IMR-90 (cell line): ENCODE data around the gene SCNN1B. TPM values are rescaled to one million over a fixed set of nuclear protein-coding genes. Genes with fewer than 3 reads are reported as not detected.

Source experiments
- ATAC-seq: fragments of 200-7000 bp; cut with Tn5 transposase; 2 replicates; pipeline ENCODE4 v1.9.1; 2020; ENCODE audit warnings: low read depth, mild to moderate bottlenecking, moderate library complexity
- BruUV-seq: library from RNA; stranded (reverse); fragments of 400-500 nt; replicated peaks from 2 replicates; lab custom pipeline; 2021; lab: Mats Ljungman, UMichigan
- CTCF ChIA-PET: fragments of 300-600 bp; formaldehyde crosslinking; extraction: SDS; loops from one replicate; lab custom pipeline; 2021; ENCODE audit warnings: antibody characterized with exemption; lab: Yijun Ruan, JAX
- POLR2A ChIA-PET: fragments of 300-600 bp; sonication (Branson Sonifier 250); formaldehyde crosslinking; loops from one replicate; lab custom pipeline; 2022; ENCODE audit warnings: antibody characterized with exemption; ENCODE audit not compliant: unreplicated experiment; lab: Charles Lee
- DNase-seq: peaks from one replicate; pipeline ENCODE4 v3.0.0; 2013
- H2AFZ ChIP-seq: replicated peaks from 2 replicates; pipeline ENCODE3; 2013; ENCODE audit warnings: low read length, mild to moderate bottlenecking; ENCODE audit not compliant: poor library complexity
- H2AK5ac ChIP-seq: 2 replicates; pipeline ENCODE4 v1.6.1; 2013; ENCODE audit warnings: low read depth, low read length, inconsistent platforms
- H2AK9ac ChIP-seq: replicated peaks from 2 replicates; pipeline ENCODE3; 2013; ENCODE audit warnings: mild to moderate bottlenecking, low read depth, low read length, moderate library complexity; ENCODE audit not compliant: poor library complexity
- H2BK120ac ChIP-seq: 2 replicates; pipeline ENCODE4 v1.6.1; 2013; ENCODE audit warnings: low read depth, low read length, inconsistent platforms
- H2BK15ac ChIP-seq: 3 replicates; pipeline ENCODE4 v1.6.1; 2013; ENCODE audit warnings: low read depth, low read length, inconsistent platforms
- H2BK20ac ChIP-seq: 2 replicates; pipeline ENCODE4 v1.6.1; 2013; ENCODE audit warnings: low read depth, mild to moderate bottlenecking, inconsistent platforms, low read length, moderate library complexity
- H2BK5ac ChIP-seq: 2 replicates; pipeline ENCODE4 v1.6.1; 2013; ENCODE audit warnings: mild to moderate bottlenecking, low read depth, low read length, inconsistent platforms; ENCODE audit not compliant: poor library complexity, severe bottlenecking
- H3K14ac ChIP-seq: replicated peaks from 2 replicates; pipeline ENCODE4 v1.6.1; 2013; ENCODE audit warnings: low read depth, low read length, inconsistent platforms
- H3K18ac ChIP-seq: 2 replicates; pipeline ENCODE4 v1.6.1; 2013; ENCODE audit warnings: low read depth, low read length, control low read depth
- H3K23ac ChIP-seq: 2 replicates; pipeline ENCODE4 v1.6.1; 2013; ENCODE audit warnings: low read depth, low read length, inconsistent platforms
- H3K27ac ChIP-seq: 2 replicates; pipeline ENCODE4 v1.5.1; 2013; ENCODE audit warnings: mild to moderate bottlenecking, control low read depth, low read length; ENCODE audit not compliant: insufficient read depth
- H3K27me3 ChIP-seq: 2 replicates; pipeline ENCODE4 v1.6.1; 2013; ENCODE audit warnings: low read length; ENCODE audit not compliant: control insufficient read depth, insufficient read depth
- H3K36me3 ChIP-seq: 2 replicates; pipeline ENCODE4 v1.6.1; 2013; ENCODE audit warnings: low read length, mixed read lengths; ENCODE audit not compliant: control insufficient read depth, insufficient read depth
- H3K4ac ChIP-seq: 2 replicates; pipeline ENCODE4 v1.6.1; 2013; ENCODE audit warnings: low read depth, low read length, inconsistent platforms
- H3K4me1 ChIP-seq: 2 replicates; pipeline ENCODE4 v1.6.1; 2013; ENCODE audit warnings: low read length, mixed read lengths; ENCODE audit not compliant: control insufficient read depth, insufficient read depth
- H3K4me2 ChIP-seq: 2 replicates; pipeline ENCODE4 v1.6.1; 2013; ENCODE audit warnings: low read depth, mild to moderate bottlenecking, control low read depth, low read length, moderate library complexity
- H3K4me3 ChIP-seq: 2 replicates; pipeline ENCODE4 v1.5.1; 2013; ENCODE audit warnings: low read depth, mild to moderate bottlenecking, control low read depth, low read length, moderate library complexity; ENCODE audit not compliant: insufficient read depth
- H3K56ac ChIP-seq: 2 replicates; pipeline ENCODE4 v1.6.1; 2013; ENCODE audit warnings: low read length, inconsistent platforms; ENCODE audit not compliant: insufficient read depth; ENCODE audit errors: extremely low read depth
- H3K79me1 ChIP-seq, 2 experiments: 2 replicates each; pipeline ENCODE4 v1.6.1; 2013; ENCODE audit warnings: low read length in 2 of 2, inconsistent platforms in 1 of 2, low read depth in 1 of 2
- H3K9ac ChIP-seq: 2 replicates; pipeline ENCODE4 v1.6.1; 2013; ENCODE audit warnings: low read depth, low read length, control low read depth
- H3K9me1 ChIP-seq: 2 replicates; pipeline ENCODE4 v1.6.1; 2013; ENCODE audit warnings: low read length, inconsistent platforms; ENCODE audit not compliant: insufficient read depth
- H3K9me3 ChIP-seq: 2 replicates; pipeline ENCODE4 v1.6.1; 2013; ENCODE audit warnings: low read length; ENCODE audit not compliant: control insufficient read depth, insufficient read depth
- H4K20me1 ChIP-seq: 2 replicates; pipeline ENCODE4 v1.6.1; 2013; ENCODE audit warnings: low read length, inconsistent platforms; ENCODE audit not compliant: insufficient read depth
- H4K5ac ChIP-seq: 2 replicates; pipeline ENCODE4 v1.6.1; 2013; ENCODE audit warnings: mild to moderate bottlenecking, low read depth, low read length, control low read depth
- H4K8ac ChIP-seq, 2 experiments: 2 replicates each; pipeline ENCODE4 v1.6.1; 2013; ENCODE audit warnings: low read depth in 2 of 2, low read length in 2 of 2, control low read depth in 1 of 2, inconsistent platforms in 1 of 2
- H4K91ac ChIP-seq: 2 replicates; pipeline ENCODE4 v1.6.1; 2013; ENCODE audit warnings: low read depth, low read length, inconsistent platforms; ENCODE audit not compliant: insufficient read depth
- CEBPB ChIP-seq: IDR thresholded peaks from 2 replicates; pipeline ENCODE4 v1.6.1; 2012; ENCODE audit warnings: low read depth, low read length, improper control_type of control experiment
- FOS ChIP-seq: fragments of 150-350 bp; IDR thresholded peaks from 2 replicates; pipeline ENCODE4 v1.6.1; 2016; ENCODE audit warnings: low read depth, low read length
- MAFK ChIP-seq: IDR thresholded peaks from 2 replicates; pipeline ENCODE4 v1.6.1; 2012; ENCODE audit warnings: low read depth, low read length, improper control_type of control experiment
- NFE2L2 ChIP-seq: fragments of 150-350 bp; IDR thresholded peaks from 2 replicates; pipeline ENCODE4 v1.6.1; 2016; ENCODE audit warnings: low read depth, mild to moderate bottlenecking, low read length
- POLR2A ChIP-seq: IDR thresholded peaks from 2 replicates; pipeline ENCODE4 v1.6.1; 2012; ENCODE audit warnings: mild to moderate bottlenecking, low read depth, low read length
- RCOR1 ChIP-seq: IDR thresholded peaks from 2 replicates; pipeline ENCODE4 v1.6.1; 2012; ENCODE audit warnings: mild to moderate bottlenecking, low read length, improper control_type of control experiment; ENCODE audit not compliant: insufficient replicate concordance
- RFX5 ChIP-seq: IDR thresholded peaks from 2 replicates; pipeline ENCODE4 v1.8.0; 2012; ENCODE audit warnings: low read depth, mild to moderate bottlenecking, low read length, moderate library complexity
- SMC3 ChIP-seq: fragments of 150-350 bp; IDR thresholded peaks from 2 replicates; pipeline ENCODE4 v1.6.1; 2016; ENCODE audit warnings: low read depth, mild to moderate bottlenecking, antibody characterized with exemption, low read length, moderate library complexity
- WGBS, 2 experiments: methylation state at CpG; one replicate each; pipeline versions ENCODE4 v1.1.5 to v1.1.7; 2013; ENCODE audit warnings: missing lambda C conversion rate in 2 of 2; ENCODE audit not compliant: insufficient read length in 1 of 2; ENCODE audit errors: extremely low coverage in 2 of 2; 5-methylcytosine and 5-hydroxymethylcytosine counted together
- dilution Hi-C: fragments of 300-500 bp; cut with HindIII; formaldehyde crosslinking; loops from one replicate; pipeline ENCODE4 v1.14.3; 2018; ENCODE audit warnings: low sequenced_read_pairs; ENCODE audit not compliant: unreplicated experiment
- in situ Hi-C: fragments of 300-500 bp; cut with MboI; formaldehyde crosslinking; loops from 3 replicates; pipeline ENCODE4 v1.14.3; 2019; ENCODE audit warnings: low sequenced_read_pairs, inconsistent platforms, mixed read lengths
- intact Hi-C: fragments of 100-400 bp; cut with micrococcal nuclease; formaldehyde crosslinking; loops from 2 replicates; pipeline ENCODE4 v1.10.0; 2022
- polyA plus RNA-seq, 3 experiments: library from polyadenylated mRNA; depleted of rRNA; stranded (reverse); fragments of >200 nt; gene quantifications; 2 replicates each; pipeline ENCODE4 v1.2.3, GENCODE V29; 2012; ENCODE audit warnings: low replicate concordance in 1 of 3
- total RNA-seq: library from RNA; depleted of rRNA; stranded (reverse); fragments of >200 nt; gene quantifications from 2 replicates; pipeline ENCODE4 v1.2.3, GENCODE V29; 2012

Gene SCNN1B
- total and polyA plus RNA-seq, 2 of the 4 experiments (the other 2 are of a cell fraction) = not detected

- no peaks in the 10 kb centered on the region for H3K9me3 ChIP-seq
- H4K5ac ChIP-seq = no peak overlapping the region
- no peak overlapping the region for H2BK5ac ChIP-seq
- H2AFZ ChIP-seq = no peak overlapping the region
- no peaks in the 10 kb centered on the region for H3K27me3 ChIP-seq
- no TSS peak for BruUV-seq
- no peak overlapping the region for H2BK15ac ChIP-seq
- H3K14ac ChIP-seq = no peak overlapping the region
- H3K4ac ChIP-seq = peak overlapping the region; percentile 6; the same call in 1 of the 2 replicates
- no peak overlapping the region for H4K91ac ChIP-seq
- POLR2A ChIA-PET = no interaction called here
- intact Hi-C loops (no loop called here), in situ Hi-C loops (no loop called here), dilution Hi-C loops (no loop called here)
- WGBS, 2 experiments = 80% methylated on average over 1 of the region's 2 CpGs; no CpG with 5 or more reads in 1 of the 2 experiments
- H3K9ac ChIP-seq = no peak overlapping the region
- no peak overlapping the region for H4K8ac ChIP-seq
- H3K18ac ChIP-seq = no peak overlapping the region
- H3K56ac ChIP-seq = no peak overlapping the region
- peaks cover 9% of the 10 kb centered on the region; the same call in 1 of the 2 replicates for H3K9me1 ChIP-seq
- H2BK120ac ChIP-seq = peak overlapping the region; percentile 16; the same call in 1 of the 2 replicates
- no peaks in the 10 kb centered on the region for H4K20me1 ChIP-seq
- no peak overlapping the region for H3K4me3 ChIP-seq
- H3K4me2 ChIP-seq = no peak overlapping the region
- peaks cover 13% of the 10 kb centered on the region for H3K4me1 ChIP-seq
- CTCF ChIA-PET = interaction anchor here (0.5 to 1.4 kb wide), 2 partner anchors 25 to 33 kb away, joined by 4 read pairs; no protein-coding TSS in a partner anchor
- H2AK9ac ChIP-seq = no peak overlapping the region
- H3K79me1 ChIP-seq = 0 out of 4 replicates have a peak, but pooled peaks cover 0 to 3% of the 10 kb centered on the region in 2 experiments
- H3K36me3 ChIP-seq = peaks cover 56% of the 10 kb centered on the region
- no peak overlapping the region for H2BK20ac ChIP-seq
- no peak overlapping the region for H3K27ac ChIP-seq
- TF ChIP-seq RCOR1 = no peak
- no peak for TF ChIP-seq RFX5
- TF ChIP-seq POLR2A = no peak
- TF ChIP-seq NFE2L2 = no peak
- no peak for TF ChIP-seq CEBPB
- no peak for TF ChIP-seq FOS
- TF ChIP-seq SMC3 = no peak
- no peak for TF ChIP-seq MAFK
- H3K23ac ChIP-seq = no peak overlapping the region
- no peak overlapping the region for H2AK5ac ChIP-seq
- no peak for DNase-seq
- no peak for ATAC-seq
These were observed 107.4 kb downstream of the SCNN1B start for GRCh38 chr16:23409522-23409921.
